ENCODE data around the gene PRTG. TPM values are rescaled to one million over a fixed set of nuclear protein-coding genes. Genes with fewer than 3 reads are reported as not detected.

PRTG gene
- polyA plus RNA-seq, 1 donor (not counting 4 experiments of a cell fraction or from before 2014, with no cell fraction given) = not detected

GRCh38 chr15:55564347-55565145 lies 178.4 kb downstream of the PRTG start:
- Histone ChIP-seq H3K4me1 (ENCODE audit: control insufficient read depth, extremely low read depth, insufficient read depth, low read length) (no peaks in the 10 kb centered on the region), H3K36me3 (ENCODE audit: control insufficient read depth in 2 of 2, extremely low read depth in 1 of 2, insufficient read depth in 2 of 2, low read length in 2 of 2) (no peaks in the 10 kb centered on the region), H3K4me3 (ENCODE audit: control insufficient read depth in 2 of 3, extremely low read depth in 1 of 3, insufficient read depth in 2 of 3, low read depth in 1 of 3, low read length in 3 of 3) (no peak overlapping the region), H3K27me3 (ENCODE audit: control insufficient read depth, extremely low read depth, insufficient read depth, low read length) (no peaks in the 10 kb centered on the region), H3K4me2 (ENCODE audit: control insufficient read depth, extremely low read depth, insufficient read depth, low read depth, low read length) (no peak overlapping the region), H3K79me2 (ENCODE audit: control insufficient read depth, insufficient read depth, low read length) (no peaks in the 10 kb centered on the region), H3K9me1 (ENCODE audit: control insufficient read depth, extremely low read depth, insufficient read depth, low read length) (no peaks in the 10 kb centered on the region), H2AFZ (ENCODE audit: control insufficient read depth, low read length) (no peak overlapping the region), H3K27ac (ENCODE audit: control insufficient read depth, insufficient read depth, low read length) (no peak overlapping the region), H4K20me1 (ENCODE audit: control insufficient read depth, extremely low read depth, insufficient read depth, low read length) (no peaks in the 10 kb centered on the region), H3K9ac (ENCODE audit: control insufficient read depth, extremely low read depth, insufficient read depth, low read length) (no peak overlapping the region), H3K9me3 (ENCODE audit: control insufficient read depth, low read depth, low read length) (no peaks in the 10 kb centered on the region)
- no peak for DNase-seq (ENCODE audit: low read depth, low spot score)
- dilution Hi-C loops (cut with MboI; ENCODE audit: extremely low pct_ligation_motif_present, low sequenced_read_pairs) = no loop called here
- no peak for FAIRE-seq
- TF ChIP-seq EZH2 (IDR thresholded peaks at IDR 0.05; ENCODE audit: low read length) = no peak
- TF ChIP-seq, protein P1, sequence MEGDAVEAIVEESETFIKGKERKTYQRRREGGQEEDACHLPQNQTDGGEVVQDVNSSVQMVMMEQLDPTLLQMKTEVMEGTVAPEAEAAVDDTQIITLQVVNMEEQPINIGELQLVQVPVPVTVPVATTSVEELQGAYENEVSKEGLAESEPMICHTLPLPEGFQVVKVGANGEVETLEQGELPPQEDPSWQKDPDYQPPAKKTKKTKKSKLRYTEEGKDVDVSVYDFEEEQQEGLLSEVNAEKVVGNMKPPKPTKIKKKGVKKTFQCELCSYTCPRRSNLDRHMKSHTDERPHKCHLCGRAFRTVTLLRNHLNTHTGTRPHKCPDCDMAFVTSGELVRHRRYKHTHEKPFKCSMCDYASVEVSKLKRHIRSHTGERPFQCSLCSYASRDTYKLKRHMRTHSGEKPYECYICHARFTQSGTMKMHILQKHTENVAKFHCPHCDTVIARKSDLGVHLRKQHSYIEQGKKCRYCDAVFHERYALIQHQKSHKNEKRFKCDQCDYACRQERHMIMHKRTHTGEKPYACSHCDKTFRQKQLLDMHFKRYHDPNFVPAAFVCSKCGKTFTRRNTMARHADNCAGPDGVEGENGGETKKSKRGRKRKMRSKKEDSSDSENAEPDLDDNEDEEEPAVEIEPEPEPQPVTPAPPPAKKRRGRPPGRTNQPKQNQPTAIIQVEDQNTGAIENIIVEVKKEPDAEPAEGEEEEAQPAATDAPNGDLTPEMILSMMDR (optimal IDR thresholded peaks at IDR 0.05 in 1 of 3, IDR thresholded peaks at IDR 0.05 in 1 of 3, conservative IDR thresholded peaks at IDR 0.05 in 1 of 3; ENCODE audit: extremely low read depth in 1 of 3, insufficient read depth in 2 of 3, low read length in 3 of 3) = peak in 1 of 3 experiments; percentile 33

DNA sequence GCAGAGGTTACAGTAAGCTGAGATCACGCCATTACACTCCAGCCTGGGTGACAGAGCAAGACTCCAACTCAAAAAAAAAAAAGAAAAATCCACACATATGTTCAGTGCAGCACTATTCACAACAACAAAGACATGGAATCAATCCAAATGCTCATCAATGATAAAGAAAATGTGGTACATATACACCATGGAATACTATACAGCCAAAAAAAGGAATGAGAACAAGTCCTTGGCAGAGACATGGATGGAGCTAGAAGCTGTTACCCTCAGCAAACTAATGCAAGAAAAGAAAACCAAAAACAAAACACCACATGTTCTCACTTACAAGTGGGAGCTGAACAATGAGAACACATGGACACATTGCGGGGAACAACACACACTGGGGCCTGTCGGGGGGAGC lies 180.4 kb downstream of the PRTG start:
- H3K4me2 ChIP-seq (ENCODE audit: control insufficient read depth, extremely low read depth, insufficient read depth, low read depth, low read length) = no peak overlapping the region
- no peak for TF ChIP-seq EZH2 (IDR thresholded peaks at IDR 0.05; ENCODE audit: low read length)
- TF ChIP-seq, protein P1 (optimal IDR thresholded peaks at IDR 0.05 in 1 of 3, IDR thresholded peaks at IDR 0.05 in 1 of 3, conservative IDR thresholded peaks at IDR 0.05 in 1 of 3; ENCODE audit: extremely low read depth in 1 of 3, insufficient read depth in 2 of 3, low read length in 3 of 3) = no peak
- H3K9ac ChIP-seq (ENCODE audit: control insufficient read depth, extremely low read depth, insufficient read depth, low read length) = no peak overlapping the region
- H3K27me3 ChIP-seq (ENCODE audit: control insufficient read depth, extremely low read depth, insufficient read depth, low read length) = no peaks in the 10 kb centered on the region
- H3K9me3 ChIP-seq (ENCODE audit: control insufficient read depth, low read depth, low read length) = no peaks in the 10 kb centered on the region
- no peaks in the 10 kb centered on the region for H3K9me1 ChIP-seq (ENCODE audit: control insufficient read depth, extremely low read depth, insufficient read depth, low read length)
- H3K79me2 ChIP-seq (ENCODE audit: control insufficient read depth, insufficient read depth, low read length) = no peaks in the 10 kb centered on the region
- DNase-seq (ENCODE audit: low read depth, low spot score) (no peak), FAIRE-seq (no peak)
- no peaks in the 10 kb centered on the region for H3K4me1 ChIP-seq (ENCODE audit: control insufficient read depth, extremely low read depth, insufficient read depth, low read length)
- no peaks in the 10 kb centered on the region for H3K36me3 ChIP-seq (ENCODE audit: control insufficient read depth in 2 of 2, extremely low read depth in 1 of 2, insufficient read depth in 2 of 2, low read length in 2 of 2)
- no peak overlapping the region for H3K4me3 ChIP-seq (ENCODE audit: control insufficient read depth in 2 of 3, extremely low read depth in 1 of 3, insufficient read depth in 2 of 3, low read depth in 1 of 3, low read length in 3 of 3)
- H2AFZ ChIP-seq (ENCODE audit: control insufficient read depth, low read length) = no peak overlapping the region
- dilution Hi-C loops (cut with MboI; ENCODE audit: extremely low pct_ligation_motif_present, low sequenced_read_pairs) = no loop called here
- H4K20me1 ChIP-seq (ENCODE audit: control insufficient read depth, extremely low read depth, insufficient read depth, low read length) = no peaks in the 10 kb centered on the region
- no peak overlapping the region for H3K27ac ChIP-seq (ENCODE audit: control insufficient read depth, insufficient read depth, low read length)

Small RNAs within 50 kb of the gene (small RNA-seq; reads per million reads assigned to genes)
- 0 reads per million in 3 experiments for gene AC009997.1 (ENCODE audit: insufficient read length in 3 of 3, low read depth in 3 of 3, low replicate concordance in 1 of 3)

Other genes with a start within 250 kb of the PRTG start
- gene DNAAF4, start 234.9 kb downstream of the PRTG start, polyA plus RNA-seq = 2.9 to 4.3 TPM (median 3.7 TPM) in 3 replicates
- gene PYGO1, start 154.8 kb downstream of the PRTG start, polyA plus RNA-seq = 1.5 to 2.2 TPM (median 2.0 TPM) in 3 replicates